K562 (cell line): ENCODE results near the gene ZBTB22. TPM values are rescaled to one million over a fixed set of nuclear protein-coding genes. Genes with fewer than 3 reads are reported as not detected.

Source experiments
- FOXK2 ChIP-seq, 2 experiments: fragments of 450-650 bp; IDR thresholded peaks in 1 of 2; conservative IDR thresholded peaks in 1 of 2; 2 replicates each; pipeline ENCODE4 v1.6.1; 2016; ENCODE audit warnings: low read depth in 2 of 2, mild to moderate bottlenecking in 1 of 2
- HEY1 ChIP-seq: fragments of 250-450 bp; sonication (Bioruptor Pico); IDR thresholded peaks from 2 replicates; pipeline ENCODE4 v1.5.0; 2020; ENCODE audit warnings: mild to moderate bottlenecking, moderate library complexity, borderline replicate concordance
- TAF15 ChIP-seq: fragments of 200-400 bp; formaldehyde crosslinking; IDR thresholded peaks from 2 replicates; pipeline ENCODE4 v1.6.1; 2017; ENCODE audit warnings: mild to moderate bottlenecking, low read depth, low read length, moderate library complexity
- ZNF12 ChIP-seq: sonication (generic); formaldehyde crosslinking; IDR thresholded peaks from 2 replicates; pipeline ENCODE4 v1.4.0; 2020; ENCODE audit warnings: mild to moderate bottlenecking, missing genetic modification reagents
- polyA plus RNA-seq, 8 experiments: library from polyadenylated mRNA; depleted of rRNA in 4 of 8; stranded (reverse) in 5 of 8; unstranded in 3 of 8; fragments of >200 nt; fragmentation: Nextera tagmentation in 2 of 8; fragmentation: Illumina TruSeq in 1 of 8; extraction: Ambion mirVana in 2 of 8; extraction: Trizol in 1 of 8; gene quantifications; 2 replicates each; pipeline versions ENCODE4 v1.2.1 to v1.2.3, GENCODE V29; 2011 to 2014; ENCODE audit warnings: inconsistent platforms in 1 of 8, missing spikeins in 1 of 8
- total RNA-seq, 7 experiments: library from RNA; depleted of rRNA in 6 of 7; stranded (reverse); fragments of >200 nt in 6 of 7; fragmentation: Illumina TruSeq in 2 of 7; extraction: Trizol in 2 of 7; gene quantifications; 2 replicates each; pipeline versions ENCODE4 v1.2.1 to v1.2.3, GENCODE V29; 2011 to 2021; ENCODE audit warnings: low replicate concordance in 1 of 7
- TF ChIP-seq, protein P1 (sequence below), 3 experiments: fragments of 200-800 bp in 1 of 3; fragments of 250-450 bp in 1 of 3; fragments of 450-650 bp in 1 of 3; sonication (Bioruptor Pico) in 1 of 3; sonication (Bioruptor generic) in 1 of 3; formaldehyde crosslinking in 1 of 3; IDR thresholded peaks; 2 replicates each; pipeline versions ENCODE4 v1.6.1 to v1.8.0; 2016 to 2022; ENCODE audit warnings: mild to moderate bottlenecking in 2 of 3, missing genetic modification characterization in 2 of 3, missing compliant biosample characterization in 1 of 3, moderate library complexity in 1 of 3
- TF ChIP-seq, protein P2 (sequence below), 2 experiments: fragments of 450-650 bp in 1 of 2; sonication (generic) in 1 of 2; formaldehyde crosslinking in 1 of 2; IDR thresholded peaks; 2 replicates each; pipeline versions ENCODE4 v1.7.1 to v1.9.0; 2016 to 2022; ENCODE audit warnings: inconsistent platforms in 1 of 2, mild to moderate bottlenecking in 1 of 2, missing genetic modification reagents in 1 of 2
- TF ChIP-seq, protein P3 (sequence below), 2 experiments: fragments of 150-350 bp in 1 of 2; IDR thresholded peaks; 2 replicates each; pipeline ENCODE4 v1.6.1; 2012 to 2016; ENCODE audit warnings: low read depth in 2 of 2, low read length in 2 of 2, mild to moderate bottlenecking in 1 of 2, moderate library complexity in 1 of 2

Gene ZBTB22
- total and polyA plus RNA-seq, 9 of the 15 experiments (the other 6 are each of a cell fraction or from before 2014, with no cell fraction given), result 0.21 to 11.9 (median 7.1) TPM

DNA sequence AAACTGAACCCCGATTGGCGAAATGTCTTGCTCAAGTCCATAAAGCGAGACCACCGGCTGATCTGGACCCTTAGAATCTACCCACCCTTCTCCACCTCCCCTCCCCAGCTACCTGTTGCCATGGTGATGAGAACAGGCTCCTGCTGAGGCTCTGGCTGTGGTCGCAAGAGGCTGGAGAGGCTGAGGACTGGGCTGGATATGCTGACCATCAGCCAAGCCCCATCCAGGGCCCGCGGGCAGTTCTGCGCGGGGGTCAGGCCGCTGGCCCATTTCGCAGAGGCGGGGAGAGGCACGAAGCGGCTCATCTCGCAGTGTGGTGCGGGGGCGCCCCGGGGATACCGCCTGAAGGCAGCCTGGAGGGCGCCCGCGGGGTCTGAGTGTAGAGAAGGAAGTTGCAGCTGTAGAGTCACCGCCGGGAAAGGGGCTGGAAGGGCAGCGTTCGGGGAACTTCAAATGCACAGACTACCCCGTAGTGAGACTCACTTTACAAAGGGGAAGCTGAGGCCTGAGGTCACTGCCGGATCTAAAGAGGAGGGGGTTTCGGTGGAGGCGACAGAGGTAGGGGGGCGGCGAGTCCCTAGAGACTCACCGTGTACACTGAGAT is 4.3 kb downstream of the ZBTB22 start (continued):
- TF ChIP-seq, protein P1, sequence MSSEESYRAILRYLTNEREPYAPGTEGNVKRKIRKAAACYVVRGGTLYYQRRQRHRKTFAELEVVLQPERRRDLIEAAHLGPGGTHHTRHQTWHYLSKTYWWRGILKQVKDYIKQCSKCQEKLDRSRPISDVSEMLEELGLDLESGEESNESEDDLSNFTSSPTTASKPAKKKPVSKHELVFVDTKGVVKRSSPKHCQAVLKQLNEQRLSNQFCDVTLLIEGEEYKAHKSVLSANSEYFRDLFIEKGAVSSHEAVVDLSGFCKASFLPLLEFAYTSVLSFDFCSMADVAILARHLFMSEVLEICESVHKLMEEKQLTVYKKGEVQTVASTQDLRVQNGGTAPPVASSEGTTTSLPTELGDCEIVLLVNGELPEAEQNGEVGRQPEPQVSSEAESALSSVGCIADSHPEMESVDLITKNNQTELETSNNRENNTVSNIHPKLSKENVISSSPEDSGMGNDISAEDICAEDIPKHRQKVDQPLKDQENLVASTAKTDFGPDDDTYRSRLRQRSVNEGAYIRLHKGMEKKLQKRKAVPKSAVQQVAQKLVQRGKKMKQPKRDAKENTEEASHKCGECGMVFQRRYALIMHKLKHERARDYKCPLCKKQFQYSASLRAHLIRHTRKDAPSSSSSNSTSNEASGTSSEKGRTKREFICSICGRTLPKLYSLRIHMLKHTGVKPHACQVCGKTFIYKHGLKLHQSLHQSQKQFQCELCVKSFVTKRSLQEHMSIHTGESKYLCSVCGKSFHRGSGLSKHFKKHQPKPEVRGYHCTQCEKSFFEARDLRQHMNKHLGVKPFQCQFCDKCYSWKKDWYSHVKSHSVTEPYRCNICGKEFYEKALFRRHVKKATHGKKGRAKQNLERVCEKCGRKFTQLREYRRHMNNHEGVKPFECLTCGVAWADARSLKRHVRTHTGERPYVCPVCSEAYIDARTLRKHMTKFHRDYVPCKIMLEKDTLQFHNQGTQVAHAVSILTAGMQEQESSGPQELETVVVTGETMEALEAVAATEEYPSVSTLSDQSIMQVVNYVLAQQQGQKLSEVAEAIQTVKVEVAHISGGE (CRISPR knock-in tag; IDR thresholded peaks at IDR 0.05), result no peak
- TF ChIP-seq, protein P2, sequence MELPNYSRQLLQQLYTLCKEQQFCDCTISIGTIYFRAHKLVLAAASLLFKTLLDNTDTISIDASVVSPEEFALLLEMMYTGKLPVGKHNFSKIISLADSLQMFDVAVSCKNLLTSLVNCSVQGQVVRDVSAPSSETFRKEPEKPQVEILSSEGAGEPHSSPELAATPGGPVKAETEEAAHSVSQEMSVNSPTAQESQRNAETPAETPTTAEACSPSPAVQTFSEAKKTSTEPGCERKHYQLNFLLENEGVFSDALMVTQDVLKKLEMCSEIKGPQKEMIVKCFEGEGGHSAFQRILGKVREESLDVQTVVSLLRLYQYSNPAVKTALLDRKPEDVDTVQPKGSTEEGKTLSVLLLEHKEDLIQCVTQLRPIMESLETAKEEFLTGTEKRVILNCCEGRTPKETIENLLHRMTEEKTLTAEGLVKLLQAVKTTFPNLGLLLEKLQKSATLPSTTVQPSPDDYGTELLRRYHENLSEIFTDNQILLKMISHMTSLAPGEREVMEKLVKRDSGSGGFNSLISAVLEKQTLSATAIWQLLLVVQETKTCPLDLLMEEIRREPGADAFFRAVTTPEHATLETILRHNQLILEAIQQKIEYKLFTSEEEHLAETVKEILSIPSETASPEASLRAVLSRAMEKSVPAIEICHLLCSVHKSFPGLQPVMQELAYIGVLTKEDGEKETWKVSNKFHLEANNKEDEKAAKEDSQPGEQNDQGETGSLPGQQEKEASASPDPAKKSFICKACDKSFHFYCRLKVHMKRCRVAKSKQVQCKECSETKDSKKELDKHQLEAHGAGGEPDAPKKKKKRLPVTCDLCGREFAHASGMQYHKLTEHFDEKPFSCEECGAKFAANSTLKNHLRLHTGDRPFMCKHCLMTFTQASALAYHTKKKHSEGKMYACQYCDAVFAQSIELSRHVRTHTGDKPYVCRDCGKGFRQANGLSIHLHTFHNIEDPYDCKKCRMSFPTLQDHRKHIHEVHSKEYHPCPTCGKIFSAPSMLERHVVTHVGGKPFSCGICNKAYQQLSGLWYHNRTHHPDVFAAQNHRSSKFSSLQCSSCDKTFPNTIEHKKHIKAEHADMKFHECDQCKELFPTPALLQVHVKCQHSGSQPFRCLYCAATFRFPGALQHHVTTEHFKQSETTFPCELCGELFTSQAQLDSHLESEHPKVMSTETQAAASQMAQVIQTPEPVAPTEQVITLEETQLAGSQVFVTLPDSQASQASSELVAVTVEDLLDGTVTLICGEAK (IDR thresholded peaks at IDR 0.05), result peak; percentile 12; the same call in 1 of the 2 replicates
- TF ChIP-seq, protein P2 (CRISPR knock-in tag; IDR thresholded peaks at IDR 0.05), result no peak
- TF ChIP-seq TAF15, result no peak
- TF ChIP-seq, protein P3, sequence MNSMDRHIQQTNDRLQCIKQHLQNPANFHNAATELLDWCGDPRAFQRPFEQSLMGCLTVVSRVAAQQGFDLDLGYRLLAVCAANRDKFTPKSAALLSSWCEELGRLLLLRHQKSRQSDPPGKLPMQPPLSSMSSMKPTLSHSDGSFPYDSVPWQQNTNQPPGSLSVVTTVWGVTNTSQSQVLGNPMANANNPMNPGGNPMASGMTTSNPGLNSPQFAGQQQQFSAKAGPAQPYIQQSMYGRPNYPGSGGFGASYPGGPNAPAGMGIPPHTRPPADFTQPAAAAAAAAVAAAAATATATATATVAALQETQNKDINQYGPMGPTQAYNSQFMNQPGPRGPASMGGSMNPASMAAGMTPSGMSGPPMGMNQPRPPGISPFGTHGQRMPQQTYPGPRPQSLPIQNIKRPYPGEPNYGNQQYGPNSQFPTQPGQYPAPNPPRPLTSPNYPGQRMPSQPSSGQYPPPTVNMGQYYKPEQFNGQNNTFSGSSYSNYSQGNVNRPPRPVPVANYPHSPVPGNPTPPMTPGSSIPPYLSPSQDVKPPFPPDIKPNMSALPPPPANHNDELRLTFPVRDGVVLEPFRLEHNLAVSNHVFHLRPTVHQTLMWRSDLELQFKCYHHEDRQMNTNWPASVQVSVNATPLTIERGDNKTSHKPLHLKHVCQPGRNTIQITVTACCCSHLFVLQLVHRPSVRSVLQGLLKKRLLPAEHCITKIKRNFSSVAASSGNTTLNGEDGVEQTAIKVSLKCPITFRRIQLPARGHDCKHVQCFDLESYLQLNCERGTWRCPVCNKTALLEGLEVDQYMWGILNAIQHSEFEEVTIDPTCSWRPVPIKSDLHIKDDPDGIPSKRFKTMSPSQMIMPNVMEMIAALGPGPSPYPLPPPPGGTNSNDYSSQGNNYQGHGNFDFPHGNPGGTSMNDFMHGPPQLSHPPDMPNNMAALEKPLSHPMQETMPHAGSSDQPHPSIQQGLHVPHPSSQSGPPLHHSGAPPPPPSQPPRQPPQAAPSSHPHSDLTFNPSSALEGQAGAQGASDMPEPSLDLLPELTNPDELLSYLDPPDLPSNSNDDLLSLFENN (IDR thresholded peaks at IDR 0.05; ENCODE audit: low read depth in 2 of 2, low read length in 2 of 2), result 0 out of 4 replicates have a peak, but pooled peaks of 1 of the 2 experiments have one; percentile 32
- no peak for TF ChIP-seq HEY1
- TF ChIP-seq FOXK2 (conservative IDR thresholded peaks at IDR 0.05 in 1 of 2, IDR thresholded peaks at IDR 0.05 in 1 of 2; ENCODE audit: low read depth in 2 of 2), result no peak
- 0 out of 2 replicates have a peak, but pooled peaks have one; percentile 8 for TF ChIP-seq ZNF12
